GM18507 (cell line): ENCODE measurements around the gene JOSD2.

Source experiments
- DNase-seq: peaks from one replicate; pipeline ENCODE4 v3.0.0; 2011; ENCODE audit warnings: low read depth; ENCODE audit not compliant: insufficient read length; ENCODE audit errors: extremely low spot score
- FAIRE-seq: peaks from 2 replicates; lab custom pipeline; 2011; peaks lifted over from hg19 to GRCh38; lab: Jason Lieb, UNC

The JOSD2 gene

DNA sequence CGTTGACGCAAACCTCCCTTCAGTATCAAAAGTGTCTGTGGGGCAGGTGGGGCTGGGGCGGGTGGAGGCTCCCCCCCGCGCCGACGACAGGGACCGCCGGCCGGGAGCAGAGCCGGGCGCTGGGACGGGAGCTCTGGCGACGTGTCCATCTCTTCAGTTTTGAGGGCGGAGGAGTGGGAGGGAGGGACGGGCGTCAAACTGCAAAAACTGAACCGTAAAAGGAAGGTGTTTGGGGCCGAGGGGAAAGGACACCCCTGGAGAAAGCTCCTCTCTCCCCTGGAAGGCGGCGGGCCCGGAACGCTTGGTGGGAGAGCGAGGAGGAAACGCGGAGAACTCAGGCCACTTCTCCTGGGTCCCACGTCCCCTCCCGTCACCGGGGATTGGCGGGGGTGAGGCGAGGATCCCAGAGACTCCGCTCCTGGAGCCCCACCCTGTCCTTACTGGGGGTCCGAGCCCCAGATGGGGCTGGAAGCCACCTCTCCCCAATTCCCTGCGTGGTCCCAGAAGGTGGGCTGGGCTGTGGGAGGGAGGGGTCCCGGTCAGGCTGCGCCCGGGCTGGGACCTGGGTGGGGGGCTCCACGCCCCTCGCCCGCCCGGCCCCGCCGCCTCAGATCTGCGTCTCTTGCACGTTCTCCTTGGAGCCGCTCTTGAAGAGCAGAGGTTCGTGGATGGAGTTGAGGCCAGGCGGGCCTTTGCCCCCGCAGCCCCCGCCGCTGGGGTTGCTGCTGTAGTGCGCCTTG, 6.1 kb upstream of the JOSD2 start:
- FAIRE-seq (no peak), DNase-seq (no peak)

GRCh38 chr19:50516456-50516855, 5.5 kb upstream of the JOSD2 start:
- FAIRE-seq (no peak), DNase-seq (no peak)

DNA sequence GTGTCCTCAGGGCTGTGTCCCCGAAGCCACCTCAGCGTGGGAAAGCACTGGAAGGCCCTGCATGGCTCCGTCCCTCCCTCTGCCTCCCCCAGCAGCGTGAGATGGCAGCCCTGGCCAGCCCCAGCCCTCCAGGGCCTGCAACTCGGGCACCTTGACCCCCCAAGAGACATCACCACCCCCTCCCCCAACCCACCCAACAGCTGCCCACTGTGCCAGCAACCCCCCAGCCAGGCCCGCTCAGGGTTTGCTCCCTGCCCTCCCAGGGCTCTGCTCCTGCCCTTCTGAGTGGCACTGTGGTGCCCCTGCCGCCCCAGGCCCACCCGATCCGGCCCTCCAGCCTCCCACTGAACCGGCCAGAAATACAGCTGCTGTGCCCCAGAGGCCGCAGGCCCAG, 4.2 kb upstream of the JOSD2 start:
- FAIRE-seq (no peak), DNase-seq (no peak)

DNA sequence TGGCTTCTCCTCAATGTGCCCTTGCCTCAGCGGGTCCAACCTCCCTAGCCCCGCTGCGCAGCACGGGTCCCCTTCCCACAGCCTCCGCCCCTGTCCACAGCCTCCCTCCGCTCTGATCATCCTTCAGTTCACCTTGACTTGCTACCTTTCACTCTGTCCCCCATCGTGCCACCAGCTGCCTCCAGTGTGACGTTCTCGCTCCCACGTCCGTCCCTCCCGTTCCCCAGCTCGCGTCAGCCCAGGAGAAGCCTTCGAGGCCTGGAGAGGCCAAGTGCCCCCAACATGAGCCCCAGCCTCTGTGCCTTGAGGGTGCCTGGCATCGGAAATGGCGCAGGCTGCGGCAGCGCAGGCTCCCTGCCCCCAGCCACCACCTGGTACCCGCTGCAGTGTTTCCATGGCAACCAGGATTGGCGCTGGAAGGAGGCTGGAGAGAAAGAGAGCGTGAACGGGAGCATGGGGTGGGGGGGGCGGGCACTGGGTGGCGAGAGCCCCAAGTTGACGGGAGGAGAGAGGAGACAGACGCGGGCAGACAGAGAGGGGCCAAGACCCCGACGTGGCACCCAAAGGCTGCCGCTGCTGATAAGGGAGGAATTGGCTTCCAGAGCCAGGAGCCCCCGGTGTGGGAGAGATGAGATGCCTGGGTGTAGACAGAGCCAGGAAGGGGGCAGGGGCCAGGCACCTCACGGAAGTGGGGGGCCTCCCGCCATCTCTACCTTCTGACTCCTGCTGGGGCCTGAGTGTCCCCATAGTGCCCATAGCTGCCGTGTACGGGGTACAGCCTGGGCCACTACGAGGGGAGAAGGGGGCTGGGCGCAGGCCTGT, 3.6 kb upstream of the JOSD2 start:
- DNase-seq = no peak
- FAIRE-seq = no peak

- FAIRE-seq (no peak), DNase-seq (no peak)
Observed at GRCh38 chr19:50513746-50514345, 2.9 kb upstream of the JOSD2 start, which contains the start of gene ASPDH. TSS of gene ASPDH (minus strand) at chr19:50513913. CDS start at chr19:50513823, 90 bp downstream.

GRCh38 chr19:50512999-50513745, 2.2 kb upstream of the JOSD2 start:
- no peak for FAIRE-seq
- no peak for DNase-seq

DNA sequence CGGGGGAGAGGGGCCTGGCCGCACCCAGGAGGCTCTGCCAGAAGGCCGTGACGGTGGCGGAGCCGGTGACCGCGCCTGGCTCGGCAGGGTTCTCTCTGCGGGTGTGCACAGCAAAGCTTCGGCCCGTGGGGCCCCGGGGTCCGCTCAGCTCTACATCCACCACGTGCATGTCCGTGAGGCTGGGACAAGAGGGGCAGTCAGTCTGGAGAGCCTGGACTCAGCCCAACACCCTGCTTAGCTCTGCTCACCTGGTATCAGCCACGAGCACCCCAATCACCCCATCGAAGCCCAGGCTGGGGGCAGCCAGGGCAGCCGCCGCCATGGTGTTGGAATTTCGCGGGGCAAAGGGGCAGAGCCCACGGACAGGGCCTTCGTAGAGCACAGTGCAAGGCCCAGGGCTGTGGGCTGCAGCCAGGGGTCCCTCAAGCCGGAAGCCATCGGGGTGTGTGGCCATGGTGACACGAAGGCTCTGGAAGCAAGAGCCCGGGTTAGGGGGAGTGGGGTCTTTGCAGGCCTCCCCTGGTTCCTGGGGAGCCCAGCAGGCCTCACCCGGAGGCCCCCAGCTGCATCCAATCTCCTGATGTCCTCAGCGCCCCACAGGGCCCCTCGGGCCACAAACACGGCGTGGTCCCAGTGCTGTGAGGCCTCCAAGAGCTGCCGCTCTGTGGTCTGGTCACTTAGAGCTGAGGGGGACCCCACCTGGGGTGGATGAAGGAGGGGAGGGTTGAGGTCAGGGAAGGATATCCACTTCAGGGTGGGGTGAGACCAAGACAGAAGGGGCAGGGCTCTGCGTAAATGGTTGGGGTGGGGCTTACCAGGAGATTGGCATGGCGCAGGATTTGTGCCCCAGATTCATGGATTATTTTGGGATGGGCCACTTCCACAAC, 1.4 kb upstream of the JOSD2 start:
- DNase-seq (no peak), FAIRE-seq (no peak)

DNA sequence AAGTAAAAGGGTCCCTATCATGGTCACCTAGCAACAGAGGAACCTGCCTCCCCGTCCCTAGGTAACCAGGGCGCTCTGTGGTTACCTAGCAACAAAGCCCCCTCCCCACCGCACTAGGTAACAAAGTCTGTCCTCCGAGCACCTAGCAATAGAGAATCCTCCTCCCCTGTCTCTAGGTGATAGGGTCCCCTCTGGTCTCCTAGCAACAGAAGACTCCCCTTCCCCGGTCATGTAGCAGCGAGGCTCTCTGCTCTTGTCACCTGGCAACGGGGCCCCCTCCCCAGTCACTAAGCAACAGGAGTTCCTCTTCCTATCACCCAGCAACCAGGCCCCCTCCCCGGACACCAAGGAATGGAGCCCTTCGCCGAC, 307 bp downstream of the JOSD2 start:
- FAIRE-seq (no peak), DNase-seq (no peak)

- no peak for DNase-seq
- FAIRE-seq = no peak
Observed at GRCh38 chr19:50510121-50510670, 795 bp downstream of the JOSD2 start.

GRCh38 chr19:50509366-50509765, 1.6 kb downstream of the JOSD2 start:
- DNase-seq = no peak
- no peak for FAIRE-seq

- DNase-seq = no peak
- no peak for FAIRE-seq
Observed at GRCh38 chr19:50508843-50509190, 2.2 kb downstream of the JOSD2 start.

DNA sequence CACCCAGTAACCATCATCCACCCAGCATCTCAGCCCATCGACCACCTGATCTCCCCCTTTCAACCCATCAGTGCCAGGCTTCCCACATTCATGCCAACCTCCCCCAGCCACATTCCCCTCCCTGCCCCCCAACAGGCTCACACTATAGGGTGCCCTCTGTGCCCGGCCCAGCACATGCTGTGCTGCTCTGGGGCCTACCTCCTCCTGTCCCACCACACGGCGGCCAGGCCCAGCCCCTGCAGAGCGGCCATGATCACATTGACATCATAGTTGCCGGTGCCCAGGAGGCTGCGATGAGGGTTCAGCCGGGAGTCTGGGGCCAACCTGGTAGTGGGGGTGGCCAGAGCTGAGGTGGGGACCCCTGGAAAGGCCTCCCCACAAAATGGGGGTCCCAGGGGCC, 3.6 kb downstream of the JOSD2 start:
- no peak for DNase-seq

DNA sequence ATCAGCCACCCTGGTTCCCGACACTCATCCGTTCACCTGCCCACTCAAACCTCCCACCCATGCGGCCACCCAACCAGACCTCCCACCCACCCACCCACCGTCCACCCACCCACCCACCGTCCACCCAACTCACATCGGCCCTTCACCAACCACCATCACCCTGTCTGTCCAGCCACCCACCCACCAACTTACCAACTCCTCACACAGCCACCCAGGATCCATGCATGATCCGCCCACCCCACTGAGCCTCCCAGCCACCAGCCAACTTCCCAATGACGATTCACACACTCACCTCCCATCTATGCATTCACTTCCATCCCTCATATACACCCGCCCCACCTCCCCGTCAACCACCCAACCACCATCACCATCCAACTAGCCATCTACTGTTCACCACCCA, 4.3 kb downstream of the JOSD2 start:
- FAIRE-seq = no peak

More for the DNA sequence above, 3.6 kb downstream of the JOSD2 start:
- no peak for FAIRE-seq

GRCh38 chr19:50505856-50506611, 5.0 kb downstream of the JOSD2 start:
- FAIRE-seq (no peak), DNase-seq (no peak)

More for the DNA sequence above, 4.3 kb downstream of the JOSD2 start:
- no peak for DNase-seq

DNA sequence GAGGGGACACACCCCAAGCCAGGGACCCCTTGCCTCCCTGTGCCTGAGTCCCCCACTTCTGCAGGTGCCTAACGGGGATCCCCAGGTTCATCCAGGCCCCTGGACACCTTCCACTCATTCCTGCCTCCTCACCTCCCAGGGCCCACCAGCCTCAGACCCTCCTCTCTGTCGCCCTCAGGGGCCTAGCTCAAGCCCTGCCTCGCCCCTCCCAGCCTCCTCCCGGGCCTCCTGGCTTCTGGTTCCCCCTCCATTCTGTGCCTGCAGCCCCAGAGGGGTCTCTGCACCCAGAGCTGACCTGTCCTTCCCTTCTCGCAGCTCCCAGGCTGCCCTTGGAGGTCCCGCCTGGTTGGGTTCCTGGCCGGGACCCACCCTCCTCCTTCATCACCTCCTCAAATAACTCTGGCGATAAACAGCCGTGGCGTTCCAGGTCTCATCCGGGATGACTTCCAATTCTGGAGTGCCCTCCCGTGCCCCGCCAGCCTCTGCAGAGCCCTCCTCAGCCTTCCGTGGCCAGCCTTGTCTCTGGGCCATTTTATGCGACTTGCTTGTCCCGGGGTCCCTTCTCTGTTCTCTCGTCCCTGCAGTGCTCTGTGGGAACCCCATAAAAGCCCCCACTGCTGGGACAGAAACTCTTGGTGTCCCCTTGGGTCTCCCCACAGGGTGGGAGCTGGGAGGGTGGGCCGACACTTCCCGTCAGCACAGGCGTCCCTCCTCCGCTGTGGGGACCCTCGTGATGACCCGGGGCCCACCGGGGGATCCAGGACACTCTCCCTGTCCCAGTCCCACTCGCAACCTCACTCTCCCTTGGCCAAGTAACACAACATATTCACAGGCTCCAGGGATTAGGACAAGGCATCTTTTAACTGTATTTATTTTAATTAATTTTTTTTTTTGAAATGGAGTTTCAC, 9.2 kb downstream of the JOSD2 start:
- FAIRE-seq = no peak

DNA sequence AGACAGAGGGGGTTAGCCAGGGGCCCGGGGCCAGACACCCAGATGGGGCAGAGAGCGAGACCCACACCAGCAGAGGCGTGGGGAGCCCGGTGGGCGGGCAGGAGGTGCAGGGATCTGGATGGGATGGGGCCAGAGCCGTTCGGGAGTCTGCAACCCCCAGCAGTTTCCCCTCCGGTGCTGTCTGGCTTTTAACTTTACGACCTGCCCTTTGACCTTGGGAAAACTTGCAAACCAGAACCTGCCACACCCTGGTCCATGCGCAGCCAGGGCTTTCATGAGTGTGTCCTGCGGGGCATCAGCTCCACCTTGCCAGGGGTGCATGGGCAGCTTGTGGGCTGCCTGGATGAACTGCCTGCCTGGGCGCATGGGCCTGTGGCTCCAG, 9.8 kb downstream of the JOSD2 start:
- FAIRE-seq = no peak
- DNase-seq = no peak

More for the DNA sequence above, 9.2 kb downstream of the JOSD2 start:
- no peak for DNase-seq

- FAIRE-seq = no peak
- DNase-seq = no peak
Observed at GRCh38 chr19:50500753-50501151, 10.2 kb downstream of the JOSD2 start.
